Measurements from ENCODE around the gene EBF4. TPM values are rescaled to one million over a fixed set of nuclear protein-coding genes. Genes with fewer than 3 reads are reported as not detected.

Gene EBF4
- total and polyA plus RNA-seq, 8 donors = 7.0 to 69.2 (median 12.6) TPM

- peak; percentile 63 to 87 for DNase-seq
- TF ChIP-seq POLR2A (IDR thresholded peaks at IDR 0.05) (no peak), CTCF (IDR thresholded peaks at IDR 0.05) (peak in 5 of 7 experiments; percentile 59 to 93 (median 73))
- intact Hi-C loops (cut with DNase I; ENCODE audit: low total_unique reads) = no loop called here
Observed at GRCh38 chr20:2742934-2743559, 50.5 kb downstream of the EBF4 start.

GRCh38 chr20:2745060-2745910 is 52.7 kb downstream of the EBF4 start:
- intact Hi-C loops (cut with DNase I; ENCODE audit: low total_unique reads) = no loop called here
- WGBS, 5 donors = 78 to 85% (median 80%) methylated on average over 9 to 12 of the region's 12 CpGs
- Histone ChIP-seq H3K4me3 (no peak overlapping the region), H3K9me3 (no peaks in the 10 kb centered on the region), H3K27me3 (peaks cover 0 to 14% (median 0%) of the 10 kb centered on the region in 3 donors), H3K36me3 (no peaks in the 10 kb centered on the region), H3K4me1 (peaks cover 2 to 34% (median 10%) of the 10 kb centered on the region in 4 donors), H3K27ac (no peak overlapping the region)
- no peak for DNase-seq
- no peak for TF ChIP-seq CTCF (IDR thresholded peaks at IDR 0.05)
- TF ChIP-seq EP300 (IDR thresholded peaks at IDR 0.05) = no peak
- no peak for TF ChIP-seq POLR2AphosphoS5 (IDR thresholded peaks at IDR 0.05)
- TF ChIP-seq POLR2A (IDR thresholded peaks at IDR 0.05) = no peak

More at GRCh38 chr20:2742934-2743559, 50.5 kb downstream of the EBF4 start:
- Histone ChIP-seq H3K4me1 (peaks cover 0 to 16% (median 3%) of the 10 kb centered on the region in 4 donors), H3K4me3 (no peak overlapping the region), H3K36me3 (no peaks in the 10 kb centered on the region), H3K9me3 (no peaks in the 10 kb centered on the region), H3K27ac (no peak overlapping the region), H3K27me3 (no peaks in the 10 kb centered on the region)
- WGBS, 5 donors = 7 to 15% (median 12%) methylated on average over 7 to 12 of the region's 12 CpGs

- H3K27me3 ChIP-seq = peaks cover 0 to 21% (median 0%) of the 10 kb centered on the region in 3 donors
- intact Hi-C loops (cut with DNase I; ENCODE audit: low total_unique reads) = no loop called here
- no peak for TF ChIP-seq POLR2A (IDR thresholded peaks at IDR 0.05)
- no peak for TF ChIP-seq CTCF (IDR thresholded peaks at IDR 0.05)
- no peak for TF ChIP-seq EP300 (IDR thresholded peaks at IDR 0.05)
- TF ChIP-seq POLR2AphosphoS5 (IDR thresholded peaks at IDR 0.05) = no peak
- 84 to 93% (median 89%) methylated on average over 4 of the region's 4 CpGs for WGBS, 5 donors
- peaks cover 10 to 42% (median 18%) of the 10 kb centered on the region in 4 donors for H3K4me1 ChIP-seq
- H3K27ac ChIP-seq = no peak overlapping the region
- H3K9me3 ChIP-seq = no peaks in the 10 kb centered on the region
- DNase-seq = no peak
- no peak overlapping the region for H3K4me3 ChIP-seq
- H3K36me3 ChIP-seq = no peaks in the 10 kb centered on the region
Observed at GRCh38 chr20:2745936-2746635, 53.5 kb downstream of the EBF4 start.

GRCh38 chr20:2746636-2747265 is 54.2 kb downstream of the EBF4 start:
- 60 to 64% (median 63%) methylated on average over 8 of the region's 8 CpGs for WGBS, 5 donors
- H3K27me3 ChIP-seq = peaks cover 0 to 26% (median 0%) of the 10 kb centered on the region in 3 donors
- no peak overlapping the region for H3K4me3 ChIP-seq
- no peaks in the 10 kb centered on the region for H3K9me3 ChIP-seq
- TF ChIP-seq POLR2A (IDR thresholded peaks at IDR 0.05) (no peak), EP300 (IDR thresholded peaks at IDR 0.05) (no peak), POLR2AphosphoS5 (IDR thresholded peaks at IDR 0.05) (no peak), CTCF (IDR thresholded peaks at IDR 0.05) (no peak)
- no peak overlapping the region for H3K27ac ChIP-seq
- no peaks in the 10 kb centered on the region for H3K36me3 ChIP-seq
- intact Hi-C loops (cut with DNase I; ENCODE audit: low total_unique reads) = no loop called here
- DNase-seq = no peak
- H3K4me1 ChIP-seq = peaks cover 16 to 49% (median 24%) of the 10 kb centered on the region in 4 donors
